Dendritic cell treated with granulocyte-macrophage colony-stimulating factor and Interleukin-4, amounts not matched to agents 40 ng/mL and 50 ng/mL, for 4 days (primary cell): ENCODE data around the gene TBX15.

Experiments used
- H3K27ac Mint-ChIP-seq: one replicate; pipeline ENCODE4 v1.8.0; 2022; ENCODE audit warnings: mild to moderate bottlenecking, mixed read lengths
- H3K27me3 Mint-ChIP-seq: one replicate; pipeline ENCODE4 v1.8.0; 2022; ENCODE audit warnings: mild to moderate bottlenecking, mixed read lengths
- H3K36me3 Mint-ChIP-seq: one replicate; pipeline ENCODE4 v1.8.0; 2022; ENCODE audit warnings: low read depth, mixed read lengths
- H3K4me1 Mint-ChIP-seq: one replicate; pipeline ENCODE4 v1.8.0; 2022; ENCODE audit warnings: low read depth, mixed read lengths
- H3K4me3 Mint-ChIP-seq: one replicate; pipeline ENCODE4 v1.8.0; 2022; ENCODE audit warnings: mild to moderate bottlenecking, moderate library complexity, mixed read lengths
- H3K9me3 Mint-ChIP-seq: one replicate; pipeline ENCODE4 v1.8.0; 2022; ENCODE audit warnings: mixed read lengths
- intact Hi-C: fragments of 100-400 bp; cut with micrococcal nuclease; formaldehyde crosslinking; loops from one replicate; pipeline ENCODE4 v1.15.0; 2022

Gene TBX15

DNA sequence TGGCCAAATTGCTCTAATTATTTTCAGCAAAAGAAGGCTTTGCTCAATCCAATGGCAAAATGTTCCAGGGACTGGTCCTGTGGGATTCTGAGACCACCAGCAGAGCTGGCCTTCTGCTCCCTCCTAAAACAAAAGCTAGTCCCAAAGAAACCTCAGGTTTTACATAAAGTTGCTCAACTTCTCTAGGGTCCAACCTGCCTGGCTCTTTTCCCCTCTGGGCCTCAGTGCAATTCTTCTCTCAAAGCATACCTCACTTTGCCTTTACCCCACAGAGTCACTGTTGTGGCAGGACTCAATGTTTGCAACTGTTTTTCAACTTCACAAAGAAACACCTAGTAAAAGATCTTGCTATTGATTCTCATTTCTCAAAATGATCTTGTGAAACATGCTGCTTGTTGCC, 39.8 kb downstream of the TBX15 start:
- no peaks in the 10 kb centered on the region for H3K27me3 Mint-ChIP-seq
- H3K36me3 Mint-ChIP-seq, result no peaks in the 10 kb centered on the region

DNA sequence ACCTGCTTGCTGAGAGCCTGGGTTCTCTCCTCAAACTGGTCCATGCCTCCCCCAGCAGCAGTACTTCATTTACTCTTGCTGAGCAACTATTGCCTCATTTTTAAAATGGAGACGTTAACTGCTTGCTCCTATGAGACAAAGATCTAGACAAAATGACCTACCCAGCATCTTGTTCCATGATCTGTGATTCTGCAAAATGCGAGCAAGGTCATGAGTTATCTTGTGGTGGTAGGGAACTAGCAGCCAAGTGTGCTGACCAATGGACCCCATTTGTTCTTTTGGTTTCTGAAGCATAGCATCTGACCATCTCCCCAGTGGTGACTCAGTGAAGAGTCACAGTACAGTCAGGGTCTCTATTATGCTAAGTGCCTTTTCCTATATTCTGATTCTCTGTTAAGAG, 40.4 kb downstream of the TBX15 start:
- Mint-ChIP-seq H3K27ac (no peak overlapping the region), H3K36me3 (no peaks in the 10 kb centered on the region), H3K27me3 (no peaks in the 10 kb centered on the region), H3K4me1 (no peaks in the 10 kb centered on the region), H3K9me3 (no peaks in the 10 kb centered on the region), H3K4me3 (no peak overlapping the region)
- intact Hi-C loops, result no loop called here

More for the DNA sequence above, 39.8 kb downstream of the TBX15 start:
- H3K27ac Mint-ChIP-seq, result no peak overlapping the region
- no peaks in the 10 kb centered on the region for H3K4me1 Mint-ChIP-seq
- no peak overlapping the region for H3K4me3 Mint-ChIP-seq
- intact Hi-C loops, result no loop called here
- no peaks in the 10 kb centered on the region for H3K9me3 Mint-ChIP-seq

DNA sequence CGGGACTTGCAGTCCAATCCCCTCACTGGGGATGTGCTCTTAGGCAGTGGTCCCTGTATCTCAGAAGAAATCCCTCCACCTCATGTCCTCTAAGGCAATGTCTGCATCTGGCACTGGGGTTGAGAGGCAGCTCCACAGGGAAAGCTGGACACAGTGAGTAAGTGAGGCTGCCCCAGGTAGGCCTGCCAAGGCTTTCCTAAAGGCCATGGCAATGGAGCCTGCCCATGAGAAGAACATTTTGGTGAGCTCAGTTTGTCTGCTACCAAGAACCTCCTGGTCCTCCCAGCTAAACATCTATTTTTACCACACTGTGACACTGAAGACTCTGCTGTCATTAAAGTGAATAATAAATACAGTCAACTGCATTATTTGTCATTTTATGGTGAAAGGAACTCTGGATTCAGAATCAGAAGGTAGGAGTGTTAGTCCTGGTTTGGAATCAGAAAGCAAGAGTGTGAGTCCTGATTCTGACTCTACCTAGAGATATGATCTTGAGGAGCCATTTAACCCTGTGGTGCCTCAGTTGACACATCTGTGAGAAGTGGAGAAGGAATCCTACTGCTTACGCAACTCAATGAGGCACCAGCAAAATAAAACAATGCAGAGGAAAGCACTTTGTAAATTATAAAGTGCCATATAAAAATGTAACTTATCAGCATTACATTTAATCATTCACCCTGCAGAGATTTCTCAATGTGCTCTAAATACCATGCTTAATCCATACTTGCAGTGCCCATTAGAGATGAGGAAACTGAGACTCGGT, 41.0 kb downstream of the TBX15 start:
- Mint-ChIP-seq H3K4me3 (no peak overlapping the region), H3K36me3 (no peaks in the 10 kb centered on the region), H3K9me3 (no peaks in the 10 kb centered on the region), H3K4me1 (no peaks in the 10 kb centered on the region), H3K27me3 (no peaks in the 10 kb centered on the region), H3K27ac (no peak overlapping the region)
- intact Hi-C loops, result no loop called here

DNA sequence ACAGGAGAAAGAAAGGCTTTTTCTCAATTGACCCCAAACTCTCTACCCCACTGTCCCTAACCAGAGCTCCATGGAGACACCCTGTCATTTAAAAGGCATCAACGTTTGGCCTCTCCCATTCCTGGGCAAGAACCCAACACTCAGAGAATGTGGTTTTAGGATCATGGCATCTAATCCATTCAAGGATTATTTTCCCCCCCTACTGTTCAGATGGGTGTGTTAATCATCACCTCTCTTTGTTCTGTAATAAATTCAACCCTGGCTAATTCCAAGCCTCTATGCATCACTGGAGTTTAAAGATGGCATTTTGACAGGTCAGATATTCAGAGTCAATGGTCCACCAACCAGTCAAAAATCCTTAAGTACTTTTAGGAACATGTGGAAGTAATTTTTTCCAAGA, 42.7 kb downstream of the TBX15 start:
- Mint-ChIP-seq H3K4me3 (no peak overlapping the region), H3K36me3 (no peaks in the 10 kb centered on the region), H3K9me3 (no peaks in the 10 kb centered on the region), H3K4me1 (no peaks in the 10 kb centered on the region), H3K27ac (no peak overlapping the region), H3K27me3 (no peaks in the 10 kb centered on the region)
- intact Hi-C loops, result no loop called here

DNA sequence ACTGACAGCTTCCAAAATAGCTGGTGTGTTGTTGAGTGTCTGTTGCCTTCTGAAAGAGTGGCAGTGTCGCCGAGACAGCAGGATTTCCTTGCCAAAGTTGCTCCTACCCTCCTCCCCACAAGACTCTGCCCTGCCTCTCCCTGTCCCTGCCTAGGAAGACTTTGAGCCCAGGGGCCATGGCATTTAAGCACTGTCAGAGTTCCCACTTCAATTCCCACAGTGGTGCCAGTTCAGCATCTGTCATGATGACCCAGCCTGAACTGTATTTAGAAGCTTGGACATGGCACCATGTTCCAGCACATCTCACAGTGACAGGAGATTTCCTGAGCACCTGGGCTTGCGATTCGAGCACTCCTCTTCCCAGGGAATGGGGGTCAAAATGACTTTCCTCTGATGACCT, 43.6 kb downstream of the TBX15 start:
- intact Hi-C loops, result no loop called here
- no peaks in the 10 kb centered on the region for H3K27me3 Mint-ChIP-seq
- H3K4me1 Mint-ChIP-seq, result no peaks in the 10 kb centered on the region
- no peaks in the 10 kb centered on the region for H3K36me3 Mint-ChIP-seq
- H3K4me3 Mint-ChIP-seq, result no peak overlapping the region
- H3K27ac Mint-ChIP-seq, result no peak overlapping the region
- H3K9me3 Mint-ChIP-seq, result no peaks in the 10 kb centered on the region

DNA sequence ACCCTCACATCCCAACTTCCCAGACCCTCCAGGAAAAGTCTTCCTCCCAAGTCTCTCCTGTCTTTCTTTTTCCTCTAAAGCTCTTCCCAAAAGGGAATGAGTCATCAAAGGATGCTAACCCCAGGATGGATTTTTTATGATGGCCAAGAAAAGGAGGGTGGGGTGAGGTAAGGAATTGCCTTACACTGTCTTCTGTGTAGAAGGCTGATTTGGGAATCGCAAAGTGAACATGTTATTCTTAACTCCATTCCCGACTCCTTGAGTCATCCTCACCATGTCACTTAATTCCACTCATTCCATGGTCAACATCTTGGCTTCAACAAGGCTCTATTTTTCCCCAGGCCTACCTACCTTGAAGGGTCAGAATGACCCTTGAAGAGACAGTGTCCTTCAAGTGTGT, 44.0 kb downstream of the TBX15 start:
- Mint-ChIP-seq H3K4me1 (no peaks in the 10 kb centered on the region), H3K4me3 (no peak overlapping the region), H3K27ac (no peak overlapping the region), H3K27me3 (no peaks in the 10 kb centered on the region), H3K9me3 (no peaks in the 10 kb centered on the region), H3K36me3 (no peaks in the 10 kb centered on the region)
- intact Hi-C loops, result no loop called here

DNA sequence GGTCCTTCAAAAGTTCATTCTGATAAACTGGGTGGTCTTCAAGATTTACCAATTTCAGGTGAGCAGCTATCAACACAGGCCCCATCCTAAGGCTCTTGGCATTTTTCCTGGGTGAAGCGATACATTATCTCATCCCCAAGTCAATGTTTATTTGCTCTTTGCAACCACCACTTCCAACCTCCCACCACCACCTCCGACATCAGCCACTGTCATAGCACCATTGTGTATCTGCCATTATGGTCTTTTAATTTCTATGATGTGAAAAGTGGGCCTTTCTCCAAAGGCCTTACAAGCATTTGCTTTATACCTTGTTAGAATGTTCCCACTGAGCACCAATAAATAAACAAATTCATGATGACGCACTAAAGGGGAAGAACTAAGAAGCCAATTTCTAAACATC, 47.2 kb downstream of the TBX15 start:
- H3K4me3 Mint-ChIP-seq, result no peak overlapping the region
- intact Hi-C loops, result no loop called here

DNA sequence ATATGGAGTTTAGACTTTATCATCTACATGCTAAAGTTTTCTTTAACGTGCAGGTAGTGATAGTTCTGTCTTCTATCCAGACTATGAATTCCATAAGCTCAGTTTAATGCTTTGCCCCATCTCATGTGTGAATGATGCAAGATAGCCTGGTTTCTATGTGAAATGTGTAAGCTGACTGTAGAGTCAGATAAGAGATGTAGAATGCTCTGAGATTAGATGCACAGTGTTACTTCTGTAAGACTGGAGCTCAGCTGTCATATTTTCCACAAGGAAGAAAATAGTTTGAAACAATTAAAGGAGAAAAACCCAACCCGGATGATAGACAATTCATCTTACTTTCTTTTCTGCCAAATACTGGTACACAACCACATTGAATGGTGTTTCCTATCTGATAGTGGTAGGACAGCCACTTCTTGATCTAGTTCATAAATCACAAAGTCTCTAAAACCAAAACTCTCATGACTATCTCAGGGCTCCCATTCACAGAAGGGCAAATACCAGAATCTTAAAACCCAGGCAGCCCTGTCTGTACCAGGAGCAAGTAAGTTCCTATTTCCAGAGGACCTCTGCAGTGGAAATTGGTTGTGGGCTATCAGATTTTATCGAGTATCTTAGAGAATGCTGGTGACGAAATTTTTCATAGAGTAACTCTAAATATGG, 50.6 kb downstream of the TBX15 start:
- no peaks in the 10 kb centered on the region for H3K36me3 Mint-ChIP-seq
- no peaks in the 10 kb centered on the region for H3K27me3 Mint-ChIP-seq
- no peak overlapping the region for H3K4me3 Mint-ChIP-seq
- intact Hi-C loops, result no loop called here
- H3K4me1 Mint-ChIP-seq, result no peaks in the 10 kb centered on the region
- H3K9me3 Mint-ChIP-seq, result no peaks in the 10 kb centered on the region
- H3K27ac Mint-ChIP-seq, result no peak overlapping the region

More for the DNA sequence above, 47.2 kb downstream of the TBX15 start:
- no peaks in the 10 kb centered on the region for H3K4me1 Mint-ChIP-seq
- H3K27ac Mint-ChIP-seq, result no peak overlapping the region
- H3K36me3 Mint-ChIP-seq, result no peaks in the 10 kb centered on the region
- H3K9me3 Mint-ChIP-seq, result no peaks in the 10 kb centered on the region
- no peaks in the 10 kb centered on the region for H3K27me3 Mint-ChIP-seq

DNA sequence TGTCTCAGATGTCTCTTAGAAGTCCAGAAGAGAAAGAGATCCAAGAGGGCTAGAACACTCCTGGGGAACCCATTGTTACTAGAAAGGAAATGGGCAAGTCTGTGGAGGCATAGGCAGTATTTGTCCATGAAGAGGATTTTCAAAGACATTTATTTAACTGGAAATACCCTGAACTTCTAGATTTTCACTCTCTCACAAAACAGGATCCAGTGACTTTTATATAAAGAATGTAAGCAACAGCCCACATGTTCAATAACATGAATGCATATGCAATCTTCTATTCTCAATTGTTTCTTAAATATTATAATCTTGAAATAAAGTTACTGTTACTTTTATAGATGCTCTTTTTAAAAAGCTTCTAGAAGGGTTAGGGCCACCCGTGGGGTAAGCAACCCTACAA, 53.4 kb downstream of the TBX15 start:
- Mint-ChIP-seq H3K4me3 (no peak overlapping the region), H3K4me1 (no peaks in the 10 kb centered on the region), H3K9me3 (no peaks in the 10 kb centered on the region), H3K36me3 (no peaks in the 10 kb centered on the region), H3K27me3 (no peaks in the 10 kb centered on the region), H3K27ac (no peak overlapping the region)
- intact Hi-C loops, result no loop called here

DNA sequence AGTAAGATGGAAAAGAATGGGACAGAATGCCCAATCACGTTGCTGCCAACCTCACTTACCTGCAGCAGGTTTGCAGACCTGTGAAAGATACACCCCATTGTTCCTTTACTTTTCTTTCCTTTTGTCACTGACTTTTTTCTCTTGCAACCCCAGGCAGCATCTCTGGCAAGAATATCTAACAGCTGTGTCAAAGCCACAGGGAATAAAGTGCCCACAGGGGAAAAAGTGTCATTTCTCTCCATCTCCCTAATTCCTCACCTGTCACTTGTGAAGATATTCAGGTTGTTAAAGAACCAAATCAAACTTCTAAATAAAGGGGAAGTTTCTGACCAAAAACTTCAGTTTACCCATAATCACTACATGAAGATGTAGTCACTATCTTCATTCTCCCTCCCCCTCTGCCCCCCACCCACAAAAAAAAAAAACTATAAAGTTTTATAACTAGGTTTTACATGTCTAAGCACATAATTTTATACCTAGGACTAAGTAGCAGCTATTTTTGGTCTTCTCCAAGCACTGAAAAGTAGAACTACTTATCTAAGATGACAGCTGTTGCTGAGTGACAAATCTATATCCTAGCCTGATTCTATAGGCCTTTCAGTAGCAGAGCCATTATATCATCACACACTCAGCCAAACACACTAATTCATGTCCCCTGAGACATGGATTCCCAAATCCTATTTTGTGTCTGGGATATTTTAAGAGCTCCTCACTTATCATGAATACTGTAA, 54.9 kb downstream of the TBX15 start:
- Mint-ChIP-seq H3K4me3 (no peak overlapping the region), H3K27ac (no peak overlapping the region), H3K9me3 (peaks cover 10% of the 10 kb centered on the region), H3K4me1 (no peaks in the 10 kb centered on the region), H3K27me3 (no peaks in the 10 kb centered on the region), H3K36me3 (no peaks in the 10 kb centered on the region)
- intact Hi-C loops, result no loop called here

DNA sequence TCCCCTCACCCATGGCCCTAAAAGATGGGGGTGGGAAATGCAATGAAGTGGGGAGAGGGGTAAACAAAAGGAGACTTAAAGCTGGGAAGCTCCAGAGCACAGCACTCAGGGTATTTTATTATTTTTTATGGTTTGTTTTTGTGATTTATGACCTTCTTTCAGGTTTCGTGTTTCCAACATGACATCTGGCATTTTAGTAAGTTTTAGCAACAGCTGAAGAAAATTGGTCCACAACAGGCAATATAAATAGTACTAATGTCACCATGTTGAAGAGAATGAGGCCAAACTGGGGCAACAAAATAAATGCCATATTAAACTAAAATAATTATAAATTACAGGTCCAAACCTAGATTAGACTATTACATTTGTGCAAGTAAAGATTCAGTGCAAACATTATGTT, 56.3 kb downstream of the TBX15 start:
- H3K9me3 Mint-ChIP-seq, result peaks cover 10% of the 10 kb centered on the region
- H3K4me3 Mint-ChIP-seq, result no peak overlapping the region
- no peaks in the 10 kb centered on the region for H3K36me3 Mint-ChIP-seq
- no peak overlapping the region for H3K27ac Mint-ChIP-seq
- H3K27me3 Mint-ChIP-seq, result no peaks in the 10 kb centered on the region
- intact Hi-C loops, result no loop called here
- H3K4me1 Mint-ChIP-seq, result no peaks in the 10 kb centered on the region

DNA sequence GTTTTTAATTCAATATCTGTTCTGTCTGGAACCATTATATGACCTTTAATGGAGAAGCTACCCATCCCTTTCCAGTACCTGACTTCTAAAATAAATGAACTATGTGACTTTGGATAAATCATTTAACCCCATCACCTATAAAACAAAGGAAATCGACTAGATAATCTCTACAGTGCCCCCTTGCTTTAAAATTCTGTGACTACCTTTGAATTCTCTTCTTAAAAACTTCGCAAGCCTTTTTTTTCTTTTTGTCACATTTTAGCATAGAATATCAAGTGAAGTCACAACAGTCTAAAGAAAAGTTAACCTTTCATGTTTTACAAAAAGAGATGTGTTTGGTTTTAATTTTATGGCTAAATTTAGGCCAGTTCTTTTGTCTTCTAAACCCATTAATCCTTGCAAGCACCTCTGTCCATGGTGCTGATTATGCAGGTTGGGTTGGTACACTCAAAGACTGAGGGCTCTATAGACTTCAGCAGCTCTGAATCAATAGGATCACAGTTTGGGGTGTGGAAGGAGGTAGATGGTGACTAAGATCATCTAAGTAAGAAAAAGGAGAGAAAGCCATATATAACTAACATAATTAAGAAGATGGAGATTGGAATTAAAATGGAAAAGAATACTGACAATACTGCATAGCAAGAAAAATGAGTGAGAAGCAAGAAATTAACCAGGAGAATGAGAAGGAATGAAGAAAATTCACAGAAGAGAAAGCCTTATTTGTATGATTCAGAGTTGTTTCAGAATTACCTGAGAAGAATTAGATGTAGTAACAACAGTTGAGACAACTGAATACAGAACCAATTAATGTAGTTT, 59.2 kb downstream of the TBX15 start:
- Mint-ChIP-seq H3K4me3 (no peak overlapping the region), H3K9me3 (peaks cover 10% of the 10 kb centered on the region), H3K27me3 (no peaks in the 10 kb centered on the region)

DNA sequence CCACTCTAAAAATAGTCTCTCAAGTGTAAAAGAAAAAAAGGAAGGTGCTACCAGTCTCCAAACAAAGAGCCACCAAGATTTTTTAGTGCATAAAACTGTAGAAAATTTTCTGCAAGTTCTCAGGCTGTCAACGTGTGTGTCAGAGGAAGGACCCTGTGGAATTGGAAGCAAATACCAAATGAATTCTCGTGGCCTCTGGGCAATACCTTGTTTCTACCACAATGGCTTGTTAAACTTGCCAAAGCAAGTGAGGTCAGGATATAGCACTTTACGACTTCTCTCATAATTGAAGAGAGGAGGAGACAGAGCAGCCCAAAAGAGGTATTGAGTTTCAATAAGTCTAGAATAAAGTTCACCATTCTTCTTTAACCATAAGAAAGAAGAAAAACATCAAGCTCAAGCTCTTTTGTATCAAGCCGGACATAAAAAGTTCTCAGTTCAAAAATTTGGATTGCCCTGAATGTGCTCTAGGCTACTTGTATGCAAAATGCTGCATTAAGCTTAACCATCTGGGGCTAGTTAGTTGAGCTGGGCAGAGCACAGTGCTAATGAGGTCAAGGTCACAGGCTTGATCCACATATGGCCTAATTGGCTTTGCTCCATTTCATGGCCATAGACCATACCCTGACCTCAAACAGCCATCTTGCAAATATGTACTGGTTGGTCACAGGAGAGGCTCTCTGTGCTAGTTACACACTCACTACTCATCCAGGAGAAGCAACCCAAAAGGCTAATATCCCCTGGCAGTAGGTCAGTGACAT, 60.5 kb downstream of the TBX15 start:
- Mint-ChIP-seq H3K4me3 (no peak overlapping the region), H3K4me1 (no peaks in the 10 kb centered on the region), H3K27me3 (no peaks in the 10 kb centered on the region), H3K36me3 (no peaks in the 10 kb centered on the region), H3K27ac (no peak overlapping the region), H3K9me3 (peaks cover 10% of the 10 kb centered on the region)
- intact Hi-C loops, result no loop called here

More for the DNA sequence above, 59.2 kb downstream of the TBX15 start:
- intact Hi-C loops, result no loop called here
- no peaks in the 10 kb centered on the region for H3K36me3 Mint-ChIP-seq
- H3K4me1 Mint-ChIP-seq, result no peaks in the 10 kb centered on the region
- no peak overlapping the region for H3K27ac Mint-ChIP-seq
